DLD1 (cell line): ENCODE results near the gene SLC23A2.
"Not testable (repeated sequence)": the region's sequence is repeated elsewhere in the genome, so short reads cannot be mapped to it uniquely, and the experiment has no call there.

ENCODE experiments used
- in situ Hi-C: cut with HindIII; loops from 2 replicates; pipeline ENCODE4 v1.10.0; 2017; ENCODE audit warnings: low sequenced_read_pairs

Gene SLC23A2

GRCh38 chr20:4853757-4854560 lies 147.4 kb downstream of the SLC23A2 start:
- in situ Hi-C loops = no loop called here

DNA sequence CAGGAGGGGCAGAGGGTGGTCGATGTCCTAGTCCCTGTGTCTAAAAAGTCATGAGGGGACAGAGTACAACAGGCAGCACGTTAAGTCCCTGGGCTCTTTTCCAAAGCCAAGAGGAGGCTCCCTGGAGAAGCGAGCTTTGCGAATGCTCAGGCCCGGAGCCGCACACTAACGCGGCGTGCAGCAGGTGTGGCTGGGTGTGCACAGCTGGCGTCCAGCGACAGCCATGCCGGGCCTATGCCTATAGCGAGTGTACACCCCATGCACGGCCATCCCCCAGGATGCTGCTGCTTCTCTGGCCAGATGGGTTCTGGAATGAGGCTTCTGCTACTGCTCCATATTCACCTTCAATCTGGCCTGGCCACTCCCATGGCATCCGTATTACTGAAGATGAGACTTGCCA lies 148.3 kb downstream of the SLC23A2 start:
- in situ Hi-C loops = no loop called here

DNA sequence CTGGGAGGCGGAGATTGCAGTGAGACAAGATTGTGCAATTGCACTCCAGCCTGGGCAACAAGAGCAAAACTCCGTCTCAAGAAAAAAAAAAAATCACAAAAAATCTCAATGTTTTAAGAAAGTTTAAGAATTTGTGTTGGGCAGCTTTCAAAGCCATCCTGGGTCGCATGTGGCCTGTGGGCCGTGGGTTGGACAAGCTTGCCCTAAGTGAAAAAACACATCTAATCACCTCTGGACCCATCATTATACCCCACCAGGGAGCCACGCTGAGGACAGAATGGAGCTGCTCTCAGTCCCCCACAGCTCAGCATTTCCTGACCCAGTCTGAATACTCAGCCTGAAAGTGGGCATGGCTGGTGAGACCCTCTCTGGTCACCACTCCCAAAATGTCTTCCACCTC lies 150.3 kb downstream of the SLC23A2 start:
- in situ Hi-C loops = no loop called here

GRCh38 chr20:4848829-4849228 lies 152.5 kb downstream of the SLC23A2 start:
- in situ Hi-C loops = not testable (repeated sequence)

- in situ Hi-C loops = no loop called here
Measured at GRCh38 chr20:4848041-4848440, 153.3 kb downstream of the SLC23A2 start.

GRCh38 chr20:4846821-4847220 lies 154.5 kb downstream of the SLC23A2 start:
- in situ Hi-C loops = no loop called here

GRCh38 chr20:4844751-4845465 lies 156.4 kb downstream of the SLC23A2 start:
- in situ Hi-C loops = no loop called here

- in situ Hi-C loops = no loop called here
Measured at GRCh38 chr20:4844325-4844724, 157.0 kb downstream of the SLC23A2 start.

DNA sequence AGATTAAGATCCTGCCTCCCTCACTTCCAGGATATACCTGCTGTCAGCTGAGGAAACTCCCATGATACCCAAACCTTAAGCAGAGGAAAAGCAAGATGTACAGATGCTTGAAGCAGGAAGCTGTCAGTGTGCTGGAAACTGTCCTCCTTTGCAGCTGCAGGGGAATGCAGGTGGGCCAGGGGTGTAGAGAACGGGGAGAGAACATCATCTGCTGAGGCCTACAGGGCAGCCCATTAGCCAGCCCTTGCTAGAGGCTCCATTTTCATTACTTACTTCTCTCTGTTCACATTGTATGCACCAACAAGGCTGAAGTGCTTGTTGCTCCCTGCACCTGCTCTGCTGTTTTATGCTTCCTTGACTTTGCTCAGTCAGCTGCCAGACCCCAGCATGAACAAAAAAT lies 160.5 kb downstream of the SLC23A2 start:
- in situ Hi-C loops = no loop called here

DNA sequence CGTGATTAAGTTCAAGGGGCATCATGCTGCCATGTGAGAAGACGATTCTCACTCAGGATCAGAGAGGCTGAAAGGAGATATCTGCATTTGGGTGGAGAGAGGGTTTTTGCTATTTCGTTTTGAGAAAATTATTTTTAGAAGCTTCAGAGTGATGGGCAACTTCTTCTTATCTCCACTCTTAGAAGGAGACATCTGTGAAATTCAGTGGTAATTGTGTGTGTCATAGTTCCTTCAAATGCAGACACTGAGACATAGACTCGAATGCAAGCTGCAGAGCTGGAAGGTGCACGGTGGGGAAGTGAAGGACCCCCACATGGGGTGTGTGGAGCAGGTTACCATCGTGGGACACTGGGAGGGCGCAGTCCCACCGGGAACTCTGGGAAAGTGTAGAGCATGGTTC lies 162.8 kb downstream of the SLC23A2 start:
- in situ Hi-C loops = no loop called here

- in situ Hi-C loops = no loop called here
Measured at GRCh38 chr20:4837760-4838159, 163.6 kb downstream of the SLC23A2 start.

DNA sequence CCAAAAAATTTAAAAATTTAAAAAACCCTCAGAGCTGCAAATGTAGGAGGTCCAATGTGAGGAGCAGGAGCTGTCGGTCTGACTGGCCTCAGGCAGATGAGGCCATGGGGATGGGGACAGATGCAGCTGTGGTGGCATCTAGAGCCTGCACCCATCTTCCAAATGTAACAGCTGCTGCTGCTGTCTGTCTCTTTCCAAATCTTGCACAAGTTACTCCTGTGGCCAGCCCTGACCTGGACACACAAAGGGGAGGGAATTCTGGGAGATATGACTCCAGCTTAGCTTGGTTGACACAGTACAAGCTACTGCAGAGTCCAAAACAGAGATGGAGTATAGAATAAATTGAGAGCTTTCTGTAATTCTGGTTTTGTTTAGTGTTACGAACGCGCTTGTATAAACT lies 164.4 kb downstream of the SLC23A2 start:
- in situ Hi-C loops = no loop called here

GRCh38 chr20:4836473-4836872 lies 164.8 kb downstream of the SLC23A2 start:
- in situ Hi-C loops = no loop called here

DNA sequence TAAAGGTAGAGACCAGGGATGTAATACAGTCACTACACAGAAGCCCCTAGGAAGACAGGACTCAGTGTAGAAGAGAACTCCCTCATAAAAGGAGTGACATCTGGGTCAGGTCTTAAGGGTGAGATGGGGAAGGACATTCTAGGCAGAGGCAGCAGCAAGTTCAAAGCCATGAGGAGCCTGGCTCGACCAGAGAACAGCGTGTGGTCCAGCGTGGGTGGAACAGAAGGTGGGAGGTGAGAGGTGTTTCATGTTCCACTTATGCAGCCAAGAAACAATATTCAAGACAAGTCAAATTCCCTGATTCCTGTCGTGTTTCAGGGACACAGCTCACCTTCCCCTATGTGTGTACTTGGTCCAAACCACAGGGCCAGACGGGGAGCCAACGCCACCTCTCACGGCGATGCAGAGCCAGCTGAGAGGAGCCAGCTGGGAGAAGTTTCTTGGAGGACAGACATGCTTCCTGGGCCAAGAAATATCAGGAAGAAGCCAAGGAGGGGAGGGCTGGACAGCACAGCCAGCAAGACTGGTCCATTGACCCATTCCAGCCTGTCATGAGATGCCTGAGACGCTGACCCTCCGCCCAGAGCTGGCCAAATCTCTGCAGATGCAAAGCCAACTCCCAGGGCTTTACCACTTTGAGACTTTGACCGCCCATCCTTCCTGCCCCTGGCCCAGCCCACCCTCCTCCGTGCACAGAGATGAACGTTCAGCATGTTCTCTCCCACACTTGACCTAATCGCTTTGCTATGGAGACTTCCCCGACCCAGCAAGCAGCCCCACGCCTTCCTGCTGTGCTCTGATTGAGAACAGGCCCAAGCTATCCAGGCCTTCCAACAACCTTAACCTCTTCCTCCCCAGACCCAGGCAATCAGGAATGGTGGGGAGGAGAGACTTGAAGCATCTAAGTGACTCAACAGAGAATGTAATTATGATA lies 165.8 kb downstream of the SLC23A2 start:
- in situ Hi-C loops = no loop called here

GRCh38 chr20:4833074-4833728 lies 168.1 kb downstream of the SLC23A2 start:
- in situ Hi-C loops = no loop called here

DNA sequence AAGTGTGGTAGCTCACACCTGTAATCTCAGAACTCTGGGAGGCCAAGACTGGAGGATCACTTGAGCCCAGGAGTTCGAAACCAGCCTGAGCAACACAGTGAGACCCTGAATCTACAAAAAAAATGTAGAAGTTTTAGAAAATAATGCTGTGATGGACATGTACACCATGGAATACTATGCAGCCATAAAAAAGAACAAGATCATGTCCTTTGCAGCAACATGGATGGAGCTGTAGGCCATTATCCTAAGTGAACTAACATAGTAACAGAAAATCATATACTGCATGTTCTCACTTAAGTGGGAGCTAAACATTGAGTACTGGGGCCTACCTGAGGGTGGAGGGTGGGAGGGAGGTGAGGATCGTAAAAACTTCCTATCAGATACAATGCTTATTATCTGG lies 168.8 kb downstream of the SLC23A2 start:
- in situ Hi-C loops = no loop called here

- in situ Hi-C loops = no loop called here
Measured at GRCh38 chr20:4830696-4831095, 170.6 kb downstream of the SLC23A2 start.

GRCh38 chr20:4830259-4830658 lies 171.1 kb downstream of the SLC23A2 start:
- in situ Hi-C loops = no loop called here

DNA sequence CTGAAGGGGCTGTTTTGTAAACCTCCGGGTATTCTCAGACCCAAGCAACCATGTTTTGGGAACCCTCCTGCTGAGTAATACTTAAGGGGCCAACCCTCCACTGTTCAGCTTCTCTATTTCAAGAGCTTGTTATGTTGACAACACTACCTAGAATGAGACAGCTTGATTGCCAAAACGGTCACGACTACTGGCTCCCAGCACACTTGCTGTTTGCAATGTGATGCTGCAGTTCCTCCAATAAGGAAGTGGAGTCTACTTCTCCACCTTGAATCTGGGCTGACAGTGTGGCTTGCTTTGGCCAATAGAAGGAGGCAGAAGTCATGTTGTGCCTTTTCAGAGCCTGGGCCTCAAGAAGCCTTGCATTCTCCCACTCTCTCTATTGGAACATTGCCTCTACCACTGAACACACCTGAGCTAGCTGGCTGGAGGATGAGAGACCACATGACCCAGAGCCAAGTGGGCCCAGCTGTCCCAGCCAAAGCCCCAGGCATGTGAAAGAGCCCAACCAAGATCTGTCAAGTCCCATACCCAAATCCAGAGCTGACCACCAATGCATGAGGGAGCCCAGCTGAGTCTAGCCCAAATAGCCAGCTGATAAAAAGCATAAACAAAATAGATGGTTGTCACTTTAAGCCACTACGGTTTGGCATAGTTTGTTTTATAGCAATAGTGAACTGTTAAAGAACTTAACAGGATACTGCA lies 171.6 kb downstream of the SLC23A2 start:
- in situ Hi-C loops = no loop called here

- in situ Hi-C loops = no loop called here
Measured at GRCh38 chr20:4828830-4829513, 172.3 kb downstream of the SLC23A2 start.
